WTC11 (cell line): ENCODE results near the gene ZNF382. TPM values are rescaled to one million over a fixed set of nuclear protein-coding genes. Genes with fewer than 3 reads are reported as not detected.

ENCODE experiments used
- ETV6 ChIP-seq: sonication (generic); formaldehyde crosslinking; IDR thresholded peaks from 2 replicates; pipeline ENCODE4 v1.8.1; 2022; ENCODE audit warnings: mild to moderate bottlenecking, missing genetic modification reagents
- GTF2I ChIP-seq: fragments of 250-450 bp; sonication (Bioruptor Pico); conservative IDR thresholded peaks from 2 replicates; pipeline ENCODE4 v1.4.0; 2021; ENCODE audit warnings: mild to moderate bottlenecking
- NR1H2 ChIP-seq: sonication (generic); formaldehyde crosslinking; IDR thresholded peaks from 2 replicates; pipeline ENCODE4 v1.9.0; 2021; ENCODE audit warnings: mild to moderate bottlenecking, moderate library complexity, missing genetic modification reagents
- total RNA-seq: library from RNA; stranded (reverse); gene quantifications from 3 replicates; pipeline ENCODE4 v1.2.3, GENCODE V29; 2021

ZNF382 gene
- total RNA-seq, 1 experiment from 2014 or later, result 8.2 TPM

DNA sequence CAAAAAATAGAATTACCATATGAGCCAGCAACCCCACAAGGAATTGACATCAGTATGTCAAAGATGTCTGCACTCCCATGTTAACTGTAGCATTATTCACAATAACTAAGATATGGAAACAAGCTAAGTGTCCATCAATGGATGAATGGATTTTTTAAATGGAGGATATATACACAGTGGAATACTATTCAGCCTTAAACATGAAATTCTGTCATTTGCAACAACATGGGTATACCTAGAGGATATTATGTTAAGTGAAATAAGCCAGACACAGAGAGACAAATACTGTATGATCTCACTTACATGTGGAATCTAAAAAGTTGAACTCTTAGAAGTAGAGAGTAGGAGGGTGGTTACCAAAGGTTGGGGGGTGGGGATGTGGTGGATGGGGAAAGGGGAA, 74.3 kb downstream of the ZNF382 start (continued):
- TF ChIP-seq NR1H2 (CRISPR knock-in tag) (no peak), GTF2I (CRISPR knock-in tag) (no peak), ETV6 (CRISPR knock-in tag) (no peak)

Other genes with a start within 250 kb of the ZNF382 start
- 7.9 to 9.6 TPM (median 8.5 TPM) in 3 replicates for gene ZFP14, start 226.1 kb upstream of the ZNF382 start, total RNA-seq
- 11.6 to 13.1 TPM (median 12.1 TPM) in 3 replicates for gene ZFP82, start 186.7 kb upstream of the ZNF382 start, total RNA-seq
- 10.5 to 13.7 TPM (median 12.9 TPM) in 3 replicates for gene ZNF566, start 115.8 kb upstream of the ZNF382 start, total RNA-seq
- 24.1 to 29.0 TPM (median 25.3 TPM) in 3 replicates for gene ZNF260, start 77.0 kb upstream of the ZNF382 start, total RNA-seq
- gene ZNF529, start 32.0 kb upstream of the ZNF382 start, total RNA-seq, result 13.1 to 16.1 TPM (median 14.4 TPM) in 3 replicates
- gene ZNF461, start 61.5 kb downstream of the ZNF382 start, total RNA-seq, result 6.5 to 7.1 TPM (median 7.0 TPM) in 3 replicates
- 9.7 to 10.9 TPM (median 10.2 TPM) in 3 replicates for gene ZNF567, start 82.3 kb downstream of the ZNF382 start, total RNA-seq
- gene ZNF850, start 167.5 kb downstream of the ZNF382 start, total RNA-seq, result 46.9 to 65.9 TPM (median 47.2 TPM) in 3 replicates
- gene ZNF790, start 233.1 kb downstream of the ZNF382 start, total RNA-seq, result 5.9 to 8.6 TPM (median 6.8 TPM) in 3 replicates
- 4.5 to 6.4 TPM (median 5.2 TPM) in 3 replicates for gene ZNF345, start 245.6 kb downstream of the ZNF382 start, total RNA-seq